AG09319 (cell line): Measurements from ENCODE around the gene A2ML1.

ENCODE experiments used
- DNase-seq: peaks from one replicate; pipeline ENCODE4 v3.0.0-alpha.2; 2010; ENCODE audit warnings: low read depth; ENCODE audit errors: extremely low read depth
- TF ChIP-seq, protein P1 (sequence below): IDR thresholded peaks from 2 replicates; pipeline ENCODE4 v1.5.1; 2011; ENCODE audit warnings: low read depth, mild to moderate bottlenecking, inconsistent platforms, low read length, moderate library complexity

Gene A2ML1

GRCh38 chr12:8837291-8837690 lies 14.9 kb downstream of the A2ML1 start:
- no peak for DNase-seq
- TF ChIP-seq, protein P1, sequence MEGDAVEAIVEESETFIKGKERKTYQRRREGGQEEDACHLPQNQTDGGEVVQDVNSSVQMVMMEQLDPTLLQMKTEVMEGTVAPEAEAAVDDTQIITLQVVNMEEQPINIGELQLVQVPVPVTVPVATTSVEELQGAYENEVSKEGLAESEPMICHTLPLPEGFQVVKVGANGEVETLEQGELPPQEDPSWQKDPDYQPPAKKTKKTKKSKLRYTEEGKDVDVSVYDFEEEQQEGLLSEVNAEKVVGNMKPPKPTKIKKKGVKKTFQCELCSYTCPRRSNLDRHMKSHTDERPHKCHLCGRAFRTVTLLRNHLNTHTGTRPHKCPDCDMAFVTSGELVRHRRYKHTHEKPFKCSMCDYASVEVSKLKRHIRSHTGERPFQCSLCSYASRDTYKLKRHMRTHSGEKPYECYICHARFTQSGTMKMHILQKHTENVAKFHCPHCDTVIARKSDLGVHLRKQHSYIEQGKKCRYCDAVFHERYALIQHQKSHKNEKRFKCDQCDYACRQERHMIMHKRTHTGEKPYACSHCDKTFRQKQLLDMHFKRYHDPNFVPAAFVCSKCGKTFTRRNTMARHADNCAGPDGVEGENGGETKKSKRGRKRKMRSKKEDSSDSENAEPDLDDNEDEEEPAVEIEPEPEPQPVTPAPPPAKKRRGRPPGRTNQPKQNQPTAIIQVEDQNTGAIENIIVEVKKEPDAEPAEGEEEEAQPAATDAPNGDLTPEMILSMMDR = no peak

- DNase-seq = no peak
- TF ChIP-seq, protein P1 = no peak
Measured at GRCh38 chr12:8840321-8840720, 17.9 kb downstream of the A2ML1 start.

- no peak for DNase-seq
- TF ChIP-seq, protein P1 = no peak
Measured at GRCh38 chr12:8840938-8841633, 18.7 kb downstream of the A2ML1 start.

DNA sequence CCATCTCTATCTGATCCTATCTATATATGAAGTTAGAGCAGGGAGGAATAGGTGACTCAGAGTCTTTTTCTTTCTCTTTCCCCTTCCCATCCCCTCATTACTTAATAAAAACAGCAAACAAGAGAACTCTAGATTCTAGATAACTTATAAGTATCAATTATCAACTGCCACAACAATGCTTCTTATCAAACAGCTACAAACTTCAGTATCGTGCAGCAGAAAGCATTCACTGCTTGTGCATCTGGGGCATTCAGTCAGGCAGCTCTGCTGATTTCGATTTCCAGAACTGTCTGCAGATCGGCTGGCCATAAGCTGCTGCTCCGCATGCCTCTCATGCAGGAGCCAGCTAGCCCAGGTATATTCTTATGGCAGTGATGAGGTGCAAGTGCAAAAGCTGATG lies 19.4 kb downstream of the A2ML1 start:
- TF ChIP-seq, protein P1 = no peak
- DNase-seq = no peak

GRCh38 chr12:8844665-8845064 lies 22.2 kb downstream of the A2ML1 start:
- TF ChIP-seq, protein P1 = no peak
- DNase-seq = no peak

DNA sequence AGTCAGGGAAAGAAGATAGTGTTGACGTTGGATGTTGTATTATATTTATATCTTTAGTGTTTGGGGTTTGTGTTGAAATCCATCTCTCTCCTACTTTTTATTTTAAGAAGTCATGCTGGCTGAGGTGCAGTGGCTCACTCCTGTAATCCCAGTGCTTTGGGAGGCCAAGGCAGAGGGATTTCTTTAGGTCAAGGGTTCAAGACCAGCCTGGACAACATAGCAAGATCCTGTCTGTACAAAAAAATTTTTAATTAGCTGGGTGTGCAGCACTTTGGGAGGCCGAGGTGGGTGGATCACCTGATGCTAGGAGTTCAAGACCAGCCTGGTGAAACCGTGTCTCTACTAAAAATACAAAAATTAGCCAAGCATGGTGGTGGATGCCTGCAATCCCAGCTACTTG lies 23.9 kb downstream of the A2ML1 start:
- TF ChIP-seq, protein P1 = no peak
- DNase-seq = no peak

DNA sequence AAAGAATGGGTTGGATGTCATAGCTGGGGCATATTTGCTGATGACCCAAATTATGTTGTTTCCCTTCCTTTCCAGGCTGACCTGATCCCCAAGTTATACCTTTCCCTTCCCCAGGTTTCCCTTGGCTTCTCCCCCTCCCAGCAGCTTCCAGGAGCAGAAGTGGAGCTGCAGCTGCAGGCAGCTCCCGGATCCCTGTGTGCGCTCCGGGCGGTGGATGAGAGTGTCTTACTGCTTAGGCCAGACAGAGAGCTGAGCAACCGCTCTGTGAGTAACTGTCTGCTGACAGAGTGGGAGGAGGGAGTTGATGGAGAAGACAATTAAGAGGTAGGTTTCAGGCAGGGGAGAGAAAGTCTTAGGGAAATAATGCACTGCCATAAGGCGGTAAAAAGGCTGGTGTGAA lies 25.0 kb downstream of the A2ML1 start:
- no peak for DNase-seq
- TF ChIP-seq, protein P1 = no peak
